Stromal cell of bone marrow (primary cell): Measurements from ENCODE around the gene TMEM179.
"Not testable (repeated sequence)": the region's sequence is repeated elsewhere in the genome, so short reads cannot be mapped to it uniquely, and the experiment has no call there.

Experiments
- DNase-seq: peaks from one replicate; pipeline ENCODE4 v3.0.0-alpha.2; 2012; ENCODE audit warnings: low read depth

The TMEM179 gene

DNA sequence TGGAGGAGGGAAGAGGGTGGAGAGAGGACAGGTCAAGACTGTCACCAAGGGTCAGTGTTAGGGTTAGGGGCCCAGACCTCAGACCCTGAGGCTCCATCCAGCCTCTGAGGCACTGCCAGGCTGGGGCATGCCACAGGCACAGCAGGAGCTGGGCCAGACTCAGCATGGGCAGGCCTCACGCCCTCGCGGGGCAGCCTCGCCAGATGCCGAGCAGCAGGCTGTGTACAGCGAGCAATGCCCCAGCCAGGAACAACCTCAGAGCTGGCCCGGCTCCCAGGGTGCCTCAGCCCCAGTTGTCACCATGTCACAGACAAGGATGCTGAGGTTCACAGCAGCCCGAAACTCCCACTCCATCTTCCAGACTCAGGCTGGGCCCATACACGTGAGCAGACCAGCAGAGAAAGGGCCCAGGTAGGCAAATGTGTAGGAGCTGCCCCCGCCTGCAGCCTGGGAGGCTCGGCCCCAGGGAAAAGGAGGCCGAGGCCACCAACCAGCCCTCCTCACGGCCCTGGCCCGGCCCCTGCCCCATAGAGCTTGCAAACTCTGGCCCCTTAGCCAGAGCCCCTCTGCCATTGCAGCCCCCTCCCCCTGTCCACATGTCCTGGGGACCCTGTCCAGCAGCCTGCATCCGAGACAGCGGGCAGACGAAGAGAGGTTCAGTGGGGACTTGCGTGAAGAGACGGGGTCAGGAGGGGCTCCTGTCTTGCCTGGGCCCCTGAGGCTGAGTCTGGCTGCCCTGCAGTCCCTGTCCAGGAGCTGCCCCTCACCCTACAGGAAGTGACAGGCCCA, 17.5 kb downstream of the TMEM179 start:
- DNase-seq: no peak

GRCh38 chr14:104585966-104586697, 18.4 kb downstream of the TMEM179 start:
- no peak for DNase-seq

- no peak for DNase-seq
These were observed 20.0 kb downstream of the TMEM179 start for GRCh38 chr14:104584557-104584956.

DNA sequence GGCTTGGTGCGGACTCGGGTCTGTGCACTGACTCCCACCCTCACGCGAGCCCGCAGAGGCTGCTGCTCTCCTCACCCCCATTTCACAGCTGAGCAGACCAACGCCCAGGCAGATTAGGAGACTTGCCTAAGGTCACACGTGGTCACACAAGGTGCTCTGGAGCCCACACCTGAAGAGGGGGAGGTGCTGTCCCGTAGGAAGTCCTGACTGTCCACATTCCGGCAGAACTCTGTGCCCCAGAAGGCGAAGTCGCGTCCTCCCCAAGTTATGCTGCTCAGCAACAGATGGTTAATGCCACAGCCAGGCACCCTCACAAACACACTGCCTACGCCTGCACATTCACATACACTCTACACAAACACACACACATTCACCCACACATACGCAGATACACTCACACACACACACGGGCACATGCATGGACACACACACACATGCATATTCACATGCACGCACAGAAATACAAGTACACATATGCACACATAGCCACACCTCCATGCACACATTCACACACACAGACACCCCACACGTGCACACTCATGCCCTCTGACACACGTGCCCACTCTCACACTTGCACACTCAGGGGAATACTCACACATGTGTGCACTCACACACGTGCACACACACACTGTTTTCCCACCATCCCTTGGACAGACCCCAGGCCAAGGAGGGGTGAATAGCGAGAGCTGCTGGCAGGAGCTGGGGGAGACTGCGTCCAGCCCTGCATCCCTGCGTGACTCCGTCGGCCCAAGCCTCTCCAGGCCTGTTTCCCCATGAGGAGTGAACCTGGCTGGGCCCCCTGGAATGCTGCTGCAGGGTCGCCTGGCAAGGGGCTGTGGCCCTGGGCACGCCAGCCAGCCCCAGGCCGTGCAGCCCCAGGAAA, 20.9 kb downstream of the TMEM179 start:
- no peak for DNase-seq

DNA sequence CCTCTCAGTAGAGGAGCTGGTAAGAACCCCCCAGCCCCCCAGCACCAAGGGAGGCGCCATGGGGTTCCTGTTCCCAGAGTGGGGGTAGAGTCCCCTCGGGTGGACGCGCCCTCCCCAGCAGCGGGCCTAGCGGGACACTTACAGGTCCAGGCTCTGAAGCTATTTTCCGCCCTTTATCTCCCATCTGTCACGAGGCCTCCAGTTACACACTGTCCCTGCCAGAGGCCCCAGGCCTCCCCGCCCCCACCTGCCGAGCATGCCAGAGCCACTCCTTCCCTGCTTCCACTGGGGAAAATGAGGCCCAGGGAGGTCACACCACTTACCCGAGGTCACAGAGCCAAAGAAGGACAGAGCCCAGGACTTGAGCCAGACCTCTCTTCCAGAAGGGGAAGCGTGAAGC, 21.9 kb downstream of the TMEM179 start:
- no peak for DNase-seq

GRCh38 chr14:104582005-104582404, 22.6 kb downstream of the TMEM179 start:
- no peak for DNase-seq

DNA sequence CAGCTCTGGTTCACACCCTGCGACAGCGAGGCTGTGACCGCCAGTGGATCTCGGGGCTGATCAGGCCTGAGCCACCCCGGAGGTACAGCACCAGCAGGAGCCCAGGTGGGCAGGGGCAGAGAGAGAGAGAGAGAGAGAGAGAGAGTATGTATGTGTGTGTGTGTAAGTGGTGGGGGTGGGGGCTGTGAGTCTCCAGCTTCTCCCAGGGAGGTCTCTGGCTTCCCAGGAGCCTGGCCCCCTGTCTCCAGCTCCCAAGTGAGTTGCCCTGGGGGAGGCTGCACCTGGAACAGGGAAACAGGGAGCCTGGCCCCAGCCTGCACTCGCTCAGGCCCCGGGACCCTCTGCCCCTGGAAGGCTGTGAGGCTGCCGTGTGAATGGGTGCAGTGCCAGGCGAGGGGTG, 23.1 kb downstream of the TMEM179 start:
- no peak for DNase-seq

DNA sequence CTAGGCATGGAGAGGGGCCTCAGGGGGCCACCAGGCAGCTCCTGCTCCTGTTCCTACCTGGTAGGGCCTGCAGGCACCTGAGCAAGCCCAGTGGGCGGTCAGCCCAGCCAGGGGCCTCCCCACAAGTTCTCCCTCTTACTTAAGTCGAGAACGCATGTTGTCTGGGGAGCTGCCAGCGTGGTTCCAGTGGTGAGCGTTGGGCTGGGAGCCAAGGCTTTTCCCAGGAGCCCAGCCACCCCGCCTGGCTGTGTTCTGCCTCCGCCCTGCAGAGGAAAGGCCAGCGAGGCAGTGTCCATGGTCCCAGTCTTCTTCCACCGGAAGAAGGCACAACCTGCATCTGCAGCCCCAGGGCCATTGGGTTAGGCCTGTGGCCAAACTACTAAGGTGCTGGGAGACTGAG, 23.6 kb downstream of the TMEM179 start:
- DNase-seq: no peak

DNA sequence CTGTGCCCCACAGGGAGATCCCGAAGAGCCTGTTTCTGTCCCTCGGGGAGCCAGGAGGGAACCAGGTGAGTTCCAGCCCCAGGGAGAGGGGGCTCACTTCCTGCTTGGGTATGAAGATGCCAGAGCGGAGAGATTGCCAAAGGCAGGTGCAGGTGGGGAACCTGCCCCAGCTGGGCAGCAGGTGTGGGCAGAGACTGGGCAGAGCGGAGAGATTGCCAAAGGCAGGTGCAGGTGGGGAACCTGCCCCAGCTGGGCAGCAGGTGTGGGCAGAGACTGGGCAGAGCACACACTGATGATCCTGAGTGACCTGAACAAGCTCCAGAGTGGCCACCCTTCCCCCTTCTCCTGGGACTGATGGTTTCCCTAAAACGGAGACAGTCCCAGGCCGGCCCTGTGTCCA, 24.6 kb downstream of the TMEM179 start:
- DNase-seq: not testable (repeated sequence)

GRCh38 chr14:104579507-104579906, 25.1 kb downstream of the TMEM179 start, which contains the start of gene C14orf180:
C14orf180 (plus strand) TSS chr14:104579764; CDS start chr14:104586431, 6,667 bp downstream.
- no peak for DNase-seq

DNA sequence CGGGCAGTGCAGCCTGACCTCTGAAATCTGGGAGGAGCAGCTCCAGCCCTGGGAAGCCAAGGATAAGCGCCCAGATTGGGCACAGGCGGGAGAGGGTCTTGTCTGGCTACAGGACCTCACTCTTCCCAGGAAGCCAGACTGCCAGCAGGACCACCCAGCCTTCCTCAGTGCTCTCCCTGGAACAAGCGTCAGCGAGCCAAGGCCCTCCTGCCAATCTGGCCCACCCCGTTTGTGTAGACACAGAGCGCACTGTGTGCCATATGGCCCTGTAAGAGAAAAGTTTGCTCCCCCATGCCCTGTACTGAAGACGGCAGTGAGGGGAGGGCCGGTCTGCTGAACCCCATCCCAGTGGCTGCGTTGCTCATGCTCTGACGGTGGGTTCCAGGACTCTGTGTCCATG, 26.3 kb downstream of the TMEM179 start:
- no peak for DNase-seq

DNA sequence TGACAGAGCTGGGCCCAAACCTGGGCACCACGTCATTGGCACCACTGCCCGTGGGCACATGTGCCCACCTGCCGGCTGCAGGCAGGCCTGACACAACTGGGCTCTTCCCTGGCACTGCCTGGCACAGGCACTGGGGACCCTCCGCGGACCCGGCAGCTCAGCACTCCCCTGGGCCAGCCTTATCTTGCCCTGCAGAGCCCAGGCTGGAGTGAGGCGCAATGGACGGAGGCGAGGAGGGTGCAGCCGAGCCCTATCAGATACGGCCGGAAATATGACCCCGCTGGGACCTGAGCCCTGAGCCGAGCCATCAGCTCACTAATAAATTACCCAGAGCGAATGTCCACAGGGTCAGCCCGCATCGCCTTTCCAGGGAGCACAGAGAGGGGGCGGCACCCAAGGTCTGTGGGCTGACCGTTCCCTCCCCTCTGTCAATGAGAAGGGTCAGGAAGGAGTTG, 26.7 kb downstream of the TMEM179 start:
- DNase-seq: no peak

- DNase-seq: no peak
These were observed 27.1 kb downstream of the TMEM179 start for GRCh38 chr14:104577426-104577825.

GRCh38 chr14:104576970-104577332, 27.6 kb downstream of the TMEM179 start:
- DNase-seq: no peak

DNA sequence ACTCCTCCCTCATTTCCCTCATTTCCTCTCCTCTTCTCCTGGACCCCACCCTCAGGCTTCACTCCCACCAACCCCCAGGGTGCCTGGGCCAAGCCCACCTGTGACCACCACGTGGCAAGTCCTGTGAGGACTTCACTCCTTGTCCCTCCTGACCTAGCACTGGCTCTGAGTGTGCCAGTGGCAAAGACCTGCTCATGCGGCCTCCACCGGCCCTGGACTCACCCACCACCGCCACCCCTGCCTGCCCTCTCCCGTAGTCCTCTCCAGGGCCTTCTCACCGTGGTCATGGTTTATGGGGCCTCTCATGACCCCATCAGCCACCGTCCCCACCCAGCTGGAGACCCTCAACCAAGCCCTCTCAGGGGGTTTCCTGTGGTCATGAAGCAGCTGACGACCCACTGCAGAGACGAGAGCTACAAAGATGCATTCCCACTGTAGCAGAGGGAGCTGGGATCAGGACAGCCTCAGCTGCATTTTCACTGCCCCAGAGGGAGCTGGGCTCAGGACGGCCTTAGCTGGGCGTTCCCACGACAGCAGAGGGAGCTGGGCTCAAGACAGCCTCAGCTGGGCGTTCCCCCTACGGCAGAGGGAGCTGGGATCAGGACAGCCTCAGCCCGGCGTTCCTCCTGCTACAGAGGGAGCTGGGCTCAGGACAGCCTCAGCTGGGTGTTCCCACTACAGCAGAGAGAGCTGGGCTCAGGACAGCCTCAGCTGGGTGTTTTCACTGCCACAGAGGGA, 28.2 kb downstream of the TMEM179 start:
- DNase-seq: no peak

DNA sequence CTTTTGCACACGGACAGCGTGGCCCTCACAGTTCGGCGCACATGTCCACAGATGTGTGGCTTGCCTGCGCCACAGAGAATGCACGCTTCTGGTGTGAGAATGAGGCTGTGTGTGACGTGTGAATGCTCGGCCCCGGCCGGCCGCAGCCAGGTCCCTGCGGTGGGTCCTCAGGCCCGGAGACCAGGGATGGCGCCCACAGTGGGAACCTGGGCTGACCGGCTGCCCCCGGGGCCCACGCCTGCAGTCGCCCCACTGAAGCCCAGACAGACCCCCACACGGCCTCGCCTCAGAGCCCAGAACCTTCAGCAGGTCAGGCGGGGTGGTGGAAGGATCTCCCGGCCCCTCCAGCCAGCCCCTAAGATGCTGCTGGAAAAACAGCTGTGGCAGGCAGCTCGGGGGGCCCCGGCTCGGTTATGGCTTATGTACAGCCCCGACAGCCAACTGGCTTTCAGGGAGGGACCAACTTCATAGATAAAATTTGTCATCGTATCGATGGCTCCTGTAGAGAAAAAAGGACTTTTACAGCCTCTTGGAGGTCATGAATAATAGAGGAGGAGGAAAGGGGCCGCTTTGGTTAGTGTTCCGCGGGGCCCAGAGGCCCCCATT, 29.5 kb downstream of the TMEM179 start:
- DNase-seq: no peak

DNA sequence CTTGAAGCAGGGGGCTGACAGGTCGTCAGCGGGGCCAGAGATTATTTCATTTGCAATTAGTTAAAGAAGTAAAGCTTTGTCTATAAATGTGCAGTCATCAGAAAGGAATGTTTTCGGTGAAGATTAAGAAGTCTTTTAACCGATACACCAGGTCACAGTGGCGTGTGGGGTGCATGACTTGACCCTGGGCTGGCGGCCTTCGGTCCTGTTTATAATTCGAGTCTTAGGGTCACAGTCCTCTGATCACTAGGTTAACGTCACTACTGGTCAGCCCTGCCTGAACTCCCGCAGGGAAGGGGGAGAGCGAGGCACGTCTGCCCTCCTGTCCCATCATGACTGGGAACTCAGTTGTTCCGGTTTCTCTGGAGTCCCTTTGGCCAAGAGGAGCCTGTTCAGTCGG, 30.0 kb downstream of the TMEM179 start:
- DNase-seq: no peak

DNA sequence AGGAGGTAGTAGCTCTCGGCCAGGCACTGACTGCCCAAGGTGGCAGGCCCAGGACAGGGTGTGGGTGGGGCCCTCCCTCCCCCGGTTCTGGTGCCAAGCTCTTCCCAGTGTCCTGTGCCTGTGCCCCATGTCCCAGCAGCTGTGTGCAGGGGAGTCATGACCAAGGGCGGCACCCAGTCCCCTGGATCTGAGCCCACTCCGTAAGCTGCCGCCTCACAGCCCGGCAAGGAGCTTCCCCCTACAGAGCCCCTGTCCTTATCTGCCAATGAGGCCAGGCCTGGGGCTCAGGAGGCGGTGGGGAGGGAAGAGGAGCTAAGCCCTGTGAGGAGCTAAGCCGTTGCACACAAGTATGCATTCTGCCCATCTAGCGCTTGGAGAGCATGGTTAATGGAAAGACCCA, 30.6 kb downstream of the TMEM179 start:
- no peak for DNase-seq

DNA sequence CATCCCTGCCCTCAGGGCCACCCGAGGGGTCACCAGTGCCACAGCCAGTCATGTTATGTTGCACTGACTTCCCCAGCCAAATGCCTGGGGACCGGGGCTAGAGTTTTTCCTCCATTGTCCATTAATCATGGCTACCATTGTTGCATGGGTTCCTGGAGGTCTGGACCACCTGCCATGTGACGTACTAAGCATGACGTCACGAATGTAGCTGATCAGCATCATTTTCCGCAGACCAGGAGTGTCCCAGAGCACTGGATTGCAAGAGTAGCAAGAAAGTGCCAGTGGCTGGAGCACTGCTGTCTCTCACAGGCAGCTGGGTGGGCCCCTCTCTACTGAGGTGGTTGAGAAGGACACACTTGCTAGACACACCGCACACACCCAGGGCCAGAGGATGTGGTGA, 31.9 kb downstream of the TMEM179 start:
- no peak for DNase-seq

GRCh38 chr14:104572024-104572626, 32.4 kb downstream of the TMEM179 start:
- no peak for DNase-seq

DNA sequence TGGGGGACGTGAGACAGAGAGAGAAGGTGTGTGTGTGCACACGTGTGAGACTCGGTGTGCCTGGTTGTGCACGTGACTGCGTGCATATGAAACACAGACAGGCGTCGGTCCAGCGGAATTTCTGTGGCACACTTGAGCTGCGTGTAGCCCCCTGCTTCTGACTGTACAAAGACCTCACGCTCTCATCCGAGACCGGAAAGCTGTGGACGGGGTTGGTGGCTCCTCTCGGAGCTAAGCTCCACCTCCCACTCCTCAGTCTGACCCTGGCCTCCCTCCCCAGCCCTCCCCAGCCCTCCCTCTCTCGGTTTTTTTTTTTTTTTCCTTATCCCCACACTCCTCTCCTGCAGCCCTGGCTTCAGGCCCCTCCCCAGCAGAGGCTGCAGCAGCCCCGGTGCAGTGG, 33.3 kb downstream of the TMEM179 start:
- DNase-seq: no peak
